Sigmoid colon (tissue), 7 donors: ENCODE measurements around the gene FKBP7. TPM values are rescaled to one million over a fixed set of nuclear protein-coding genes. Genes with fewer than 3 reads are reported as not detected.
A peak's percentile ranks its signal among the peaks of the same experiment; 100 is the strongest.

Source experiments
- DNase-seq: peaks from one replicate; pipeline ENCODE4 v3.0.0-alpha.2; 2019
- H3K27ac ChIP-seq, 4 donors: fragments of 200-600 bp; sonication (generic); one replicate each; pipeline ENCODE4 v1.5.1; 2016 to 2019; ENCODE audit warnings: mild to moderate bottlenecking in 1 of 4
- H3K27me3 ChIP-seq, 3 donors: fragments of 200-600 bp; sonication (generic); one replicate each; pipeline ENCODE4 v1.5.1; 2019; ENCODE audit warnings: mild to moderate bottlenecking in 1 of 3
- H3K36me3 ChIP-seq, 4 donors: fragments of 200-600 bp; sonication (generic); one replicate each; pipeline ENCODE4 v1.5.1; 2016 to 2019
- H3K4me1 ChIP-seq, 4 donors: fragments of 200-600 bp; sonication (generic); one replicate each; pipeline ENCODE4 v1.5.1; 2017 to 2019
- H3K4me3 ChIP-seq, 4 donors: fragments of 200-600 bp; sonication (generic); one replicate each; pipeline ENCODE4 v1.5.1; 2017 to 2019; ENCODE audit warnings: mild to moderate bottlenecking in 2 of 4, moderate library complexity in 1 of 4
- H3K9me3 ChIP-seq, 4 donors: fragments of 200-600 bp in 3 of 4; sonication (generic) in 3 of 4; one replicate each; pipeline versions ENCODE4 v1.5.1 to v1.6.1; 2013 to 2019
- EP300 ChIP-seq, 4 donors: sonication (generic); formaldehyde crosslinking; IDR thresholded peaks; one replicate each; pipeline ENCODE4 v1.6.1; 2017; ENCODE audit warnings: antibody characterized with exemption in 4 of 4
- POLR2A ChIP-seq, 2 donors: fragments of 450-650 bp; IDR thresholded peaks; one replicate each; pipeline ENCODE4 v1.6.1; 2016; ENCODE audit warnings: antibody characterized with exemption in 2 of 2, mild to moderate bottlenecking in 2 of 2, moderate library complexity in 2 of 2
- POLR2AphosphoS5 ChIP-seq, 4 donors: sonication (generic); formaldehyde crosslinking; IDR thresholded peaks; one replicate each; pipeline ENCODE4 v1.6.1; 2017; ENCODE audit warnings: antibody characterized with exemption in 4 of 4
- WGBS, 2 donors: extraction: QIAGEN DNeasy Blood & Tissue Kit; methylation state at CpG; one replicate each; pipeline ENCODE4 v1.1.7; 2013; 5-methylcytosine and 5-hydroxymethylcytosine counted together
- intact Hi-C: fragments of 100-400 bp; cut with DNase I; formaldehyde crosslinking; loops from one replicate; pipeline ENCODE4 v1.15.1; 2023
- polyA plus RNA-seq, 3 donors: library from polyadenylated mRNA; stranded (reverse); fragments of 200-250 nt; gene quantifications; one replicate each; pipeline ENCODE4 v1.2.3, GENCODE V29; 2013
- total RNA-seq, 4 donors: library from RNA; depleted of rRNA; stranded (reverse); fragments of >200 nt; gene quantifications; one replicate each; pipeline ENCODE4 v1.1.0, GENCODE V29; 2016
- TF ChIP-seq, protein P1 (sequence below), 4 experiments: fragments of 450-650 bp in 3 of 4; fragments of 200-600 bp in 1 of 4; IDR thresholded peaks; one replicate each; pipeline ENCODE4 v1.5.1; 2016 to 2019; ENCODE audit warnings: antibody characterized with exemption in 4 of 4, mild to moderate bottlenecking in 3 of 4, moderate library complexity in 2 of 4
- donor health status: healthy with polysubstance abuse.
- donor health status: Bipolar disorder and iron deficiency.
- donor health status: healthy.

The FKBP7 gene
- total and polyA plus RNA-seq, 7 donors = 1.2 to 26.7 (median 19.9) TPM

DNA sequence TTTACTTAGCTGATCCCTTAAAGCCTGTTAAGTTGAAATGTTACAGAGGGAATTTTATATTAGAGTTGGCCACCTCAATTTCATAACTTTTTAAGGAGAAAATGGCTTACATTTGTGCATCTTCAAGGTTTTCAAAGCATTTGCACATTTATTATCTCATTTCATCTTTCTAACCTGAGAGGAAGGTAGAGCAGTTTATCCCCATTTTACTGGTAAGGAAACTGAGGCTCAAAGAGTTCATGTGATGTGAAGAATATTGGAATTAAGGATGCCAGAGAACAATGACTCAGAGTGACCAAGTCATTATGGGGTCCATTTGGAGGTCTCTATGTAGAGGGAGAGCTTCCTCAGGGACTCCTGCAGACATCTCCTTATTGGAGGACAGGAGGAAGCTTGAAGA, 62.4 kb downstream of the FKBP7 start:
- Histone ChIP-seq H3K4me1 (peaks cover 0 to 23% (median 5%) of the 10 kb centered on the region in 4 donors), H3K9me3 (no peaks in the 10 kb centered on the region), H3K4me3 (no peak overlapping the region), H3K27ac (no peak overlapping the region), H3K36me3 (no peaks in the 10 kb centered on the region), H3K27me3 (no peaks in the 10 kb centered on the region)
- no peak for TF ChIP-seq POLR2AphosphoS5 (IDR thresholded peaks at IDR 0.05)
- TF ChIP-seq POLR2A (IDR thresholded peaks at IDR 0.05) = no peak
- TF ChIP-seq, protein P1, sequence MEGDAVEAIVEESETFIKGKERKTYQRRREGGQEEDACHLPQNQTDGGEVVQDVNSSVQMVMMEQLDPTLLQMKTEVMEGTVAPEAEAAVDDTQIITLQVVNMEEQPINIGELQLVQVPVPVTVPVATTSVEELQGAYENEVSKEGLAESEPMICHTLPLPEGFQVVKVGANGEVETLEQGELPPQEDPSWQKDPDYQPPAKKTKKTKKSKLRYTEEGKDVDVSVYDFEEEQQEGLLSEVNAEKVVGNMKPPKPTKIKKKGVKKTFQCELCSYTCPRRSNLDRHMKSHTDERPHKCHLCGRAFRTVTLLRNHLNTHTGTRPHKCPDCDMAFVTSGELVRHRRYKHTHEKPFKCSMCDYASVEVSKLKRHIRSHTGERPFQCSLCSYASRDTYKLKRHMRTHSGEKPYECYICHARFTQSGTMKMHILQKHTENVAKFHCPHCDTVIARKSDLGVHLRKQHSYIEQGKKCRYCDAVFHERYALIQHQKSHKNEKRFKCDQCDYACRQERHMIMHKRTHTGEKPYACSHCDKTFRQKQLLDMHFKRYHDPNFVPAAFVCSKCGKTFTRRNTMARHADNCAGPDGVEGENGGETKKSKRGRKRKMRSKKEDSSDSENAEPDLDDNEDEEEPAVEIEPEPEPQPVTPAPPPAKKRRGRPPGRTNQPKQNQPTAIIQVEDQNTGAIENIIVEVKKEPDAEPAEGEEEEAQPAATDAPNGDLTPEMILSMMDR (IDR thresholded peaks at IDR 0.05) = no peak
- no peak for TF ChIP-seq EP300 (IDR thresholded peaks at IDR 0.05)
- intact Hi-C loops = loop anchor here (10.0 kb wide), 1 partner anchor 611 kb away; no protein-coding TSS in a partner anchor
- no peak for DNase-seq

DNA sequence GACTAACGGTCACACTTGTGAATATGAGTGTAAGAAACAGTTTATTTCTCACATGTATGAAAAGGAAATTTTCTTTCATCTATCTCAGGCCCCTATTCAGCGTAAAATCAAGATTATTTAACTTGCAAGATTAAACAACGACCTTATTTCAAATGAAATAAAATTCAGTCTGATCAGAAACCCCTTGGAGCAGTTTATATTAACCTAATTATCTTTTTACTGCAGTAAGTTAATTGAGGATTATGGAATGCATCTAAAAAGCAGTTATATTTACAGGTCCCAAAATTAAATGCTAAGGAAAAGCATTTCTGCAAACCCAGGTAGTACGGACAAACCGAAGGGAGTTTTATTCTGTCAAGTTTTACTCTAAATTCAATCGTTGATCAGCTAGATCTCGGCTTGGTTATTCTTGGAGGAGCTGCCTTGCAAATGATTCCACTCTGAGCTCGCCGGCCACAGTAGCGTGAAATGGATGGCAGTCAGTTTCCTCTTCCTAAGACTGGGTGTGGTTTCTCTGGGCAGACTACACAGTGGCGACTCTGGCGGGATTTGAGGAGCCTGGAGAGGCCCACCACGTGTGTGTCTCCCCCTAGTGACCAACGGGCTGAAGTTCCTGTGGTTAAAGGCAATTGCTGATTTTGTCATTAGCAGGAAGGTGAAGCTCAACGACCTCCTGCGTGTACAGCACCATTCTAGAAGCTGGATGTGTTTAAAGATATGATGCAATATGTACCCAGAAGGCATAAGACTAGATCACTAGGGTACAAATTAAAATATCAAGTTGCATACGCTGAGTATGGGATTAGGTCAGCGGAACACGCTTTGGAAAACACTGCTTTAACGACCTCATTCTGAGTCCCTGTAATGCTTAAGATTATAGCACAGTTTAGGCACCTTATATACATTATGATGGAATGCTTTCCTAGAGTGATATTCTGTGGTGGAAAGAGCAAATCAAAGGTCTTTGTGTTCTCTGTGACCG, 63.8 kb downstream of the FKBP7 start:
- Histone ChIP-seq H3K4me3 (peak overlapping the region; percentile 46 to 63 (median 62)), H3K36me3 (no peaks in the 10 kb centered on the region), H3K27me3 (no peaks in the 10 kb centered on the region), H3K27ac (peak overlapping the region; percentile 90 to 94 (median 91)), H3K9me3 (no peaks in the 10 kb centered on the region), H3K4me1 (peaks cover 0 to 23% (median 5%) of the 10 kb centered on the region in 4 donors)
- intact Hi-C loops = loop anchor here (1.0 to 10.0 kb wide), 4 partner anchors 17 to 610 kb away; partner anchors contain the start of genes OSBPL6 and RBM45
- peak; percentile 95 for DNase-seq
- TF ChIP-seq POLR2AphosphoS5 (IDR thresholded peaks at IDR 0.05) (peak in 3 of 4 donors; percentile 53 to 68 (median 62)), POLR2A (IDR thresholded peaks at IDR 0.05) (no peak), EP300 (IDR thresholded peaks at IDR 0.05) (no peak)
- TF ChIP-seq, protein P1 (IDR thresholded peaks at IDR 0.05) = peak; percentile 72 to 88 (median 86)
- WGBS, 2 donors = 19 to 20% methylated on average over 21 of the region's 21 CpGs

Other genes with a start within 250 kb of the FKBP7 start
- gene PRKRA, start 27.4 kb downstream of the FKBP7 start, total RNA-seq = 10 to 100 TPM; 62.6 to 86.1 (median 76.7) TPM
- 10 to 100 TPM; 25.1 to 25.2 (median 25.2) TPM for gene PRKRA, start 27.4 kb downstream of the FKBP7 start, polyA plus RNA-seq
- gene PJVK, start 27.2 kb downstream of the FKBP7 start, total RNA-seq = 1 to 10 TPM; 2.9 to 8.3 (median 4.6) TPM
- gene PJVK, start 27.2 kb downstream of the FKBP7 start, polyA plus RNA-seq = under 1 TPM in 1 of 3 donors, not detected in 2; 0.85 TPM
- 10 to 100 TPM; 13.0 to 22.5 (median 19.7) TPM for gene PLEKHA3, start 1.9 kb upstream of the FKBP7 start, total RNA-seq
- 1 to 10 TPM; 1.8 to 4.2 (median 2.3) TPM for gene PLEKHA3, start 1.9 kb upstream of the FKBP7 start, polyA plus RNA-seq